Coronary artery (tissue), 2 donors: ENCODE measurements around the gene SEMA4A.

Experiments
- DNase-seq: peaks from one replicate; pipeline ENCODE4 v3.0.0-alpha.2; 2017; ENCODE audit warnings: low spot score
- H3K27ac ChIP-seq, 2 donors: fragments of 200-600 bp; sonication (generic); one replicate each; pipeline ENCODE4 v1.5.1; 2016 to 2019
- H3K4me3 ChIP-seq: fragments of 200-600 bp; sonication (generic); 2 replicates; pipeline ENCODE4 v1.5.1; 2016; ENCODE audit warnings: mild to moderate bottlenecking, moderate library complexity
- CTCF ChIP-seq: fragments of 200-600 bp; sonication (generic); IDR thresholded peaks from one replicate; pipeline ENCODE4 v1.5.1; 2019; ENCODE audit warnings: antibody characterized with exemption

Gene SEMA4A

GRCh38 chr1:156134716-156135435 lies 18.5 kb upstream of the SEMA4A start:
- no peak for DNase-seq

GRCh38 chr1:156135930-156136871 lies 17.2 kb upstream of the SEMA4A start:
- no peak for TF ChIP-seq CTCF
- peak overlapping the region; percentile 4 to 75 for H3K27ac ChIP-seq

More at GRCh38 chr1:156134716-156135435, 18.5 kb upstream of the SEMA4A start:
- no peak overlapping the region for H3K4me3 ChIP-seq
- no peak for TF ChIP-seq CTCF
- H3K27ac ChIP-seq, result peak overlapping the region in 1 of 2 donors; percentile 75

GRCh38 chr1:156136970-156137483 lies 16.4 kb upstream of the SEMA4A start:
- no peak for TF ChIP-seq CTCF
- DNase-seq, result no peak
- H3K4me3 ChIP-seq, result no peak overlapping the region
- peak overlapping the region in 1 of 2 donors; percentile 75 for H3K27ac ChIP-seq

More at GRCh38 chr1:156135930-156136871, 17.2 kb upstream of the SEMA4A start:
- no peak overlapping the region for H3K4me3 ChIP-seq
- DNase-seq, result no peak

GRCh38 chr1:156138458-156138867 lies 14.9 kb upstream of the SEMA4A start:
- no peak for DNase-seq
- Histone ChIP-seq H3K4me3 (no peak overlapping the region), H3K27ac (peak overlapping the region; percentile 63 to 75)
- TF ChIP-seq CTCF, result no peak

- no peak for DNase-seq
- Histone ChIP-seq H3K27ac (peak overlapping the region; percentile 63 to 87), H3K4me3 (no peak overlapping the region)
- peak; percentile 16 for TF ChIP-seq CTCF
These were observed 12.3 kb upstream of the SEMA4A start for GRCh38 chr1:156140879-156141707.

GRCh38 chr1:156143765-156144489 lies 9.5 kb upstream of the SEMA4A start:
- no peak overlapping the region for H3K4me3 ChIP-seq

More at GRCh38 chr1:156143765-156144489, 9.5 kb upstream of the SEMA4A start:
- no peak for TF ChIP-seq CTCF
- DNase-seq, result no peak
- H3K27ac ChIP-seq, result peak overlapping the region in 1 of 2 donors; percentile 29
